GM21619 (cell line): Measurements from ENCODE around the gene RAPGEF2.

Source experiments
- ATAC-seq: cut with Tn5 transposase; IDR thresholded peaks from one replicate; pipeline ENCODE4 v1.9.1; 2021; ENCODE audit not compliant: unreplicated experiment

Gene RAPGEF2

DNA sequence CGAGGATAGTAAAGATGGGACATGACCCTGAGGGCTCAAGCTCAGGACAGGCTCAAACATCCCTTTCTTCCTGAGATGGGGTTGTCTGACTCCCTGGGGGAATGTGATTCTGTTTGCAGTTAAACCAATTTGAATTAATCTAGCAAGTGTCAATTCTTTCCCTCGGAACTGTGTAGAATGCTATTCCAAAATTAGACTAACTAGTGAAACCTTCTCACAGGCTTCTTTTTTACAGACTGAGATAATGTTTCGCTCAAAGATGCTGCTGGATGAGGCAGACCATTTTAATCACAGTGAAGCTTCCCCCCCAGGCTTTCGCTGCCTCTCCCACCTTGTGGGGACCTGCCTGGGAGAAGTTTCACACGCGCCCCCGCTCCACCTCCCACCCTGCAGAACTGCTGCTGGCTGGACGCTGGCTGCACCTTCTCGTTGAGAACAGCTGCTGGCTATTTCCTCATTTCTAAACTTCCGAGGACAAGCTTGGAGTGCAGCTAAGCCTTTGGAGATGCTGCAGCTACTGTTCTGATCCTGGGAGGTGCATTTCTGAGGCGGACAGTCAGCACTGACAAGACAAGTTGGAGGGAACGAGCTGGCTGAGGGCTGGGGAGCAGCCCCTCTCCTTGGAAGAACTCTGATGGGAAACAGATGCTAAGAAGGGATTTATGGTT is 297.8 kb downstream of the RAPGEF2 start:
- no peak for ATAC-seq

DNA sequence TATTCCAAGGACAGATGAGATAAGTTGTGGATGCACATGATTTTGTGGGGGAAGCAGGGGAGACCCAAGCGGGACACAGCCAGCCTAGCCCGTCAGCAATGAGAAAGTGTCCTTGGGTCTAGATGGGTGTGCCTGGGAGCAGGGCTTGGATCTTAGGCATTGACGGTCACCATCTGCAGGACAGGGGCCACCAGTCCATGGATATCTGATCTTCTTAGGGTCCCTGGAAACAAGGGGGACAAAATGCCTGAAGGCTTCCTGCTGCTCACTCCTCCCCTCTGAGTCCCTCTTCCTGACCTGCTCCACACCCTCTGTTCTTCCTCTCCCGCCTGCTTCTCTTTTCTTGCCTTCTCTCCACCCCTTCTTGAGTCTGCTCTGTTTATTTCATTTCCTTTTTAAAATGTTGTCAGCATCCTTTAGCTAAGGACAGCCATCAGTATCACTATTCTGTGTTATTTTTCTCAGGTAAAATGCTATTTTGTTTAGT is 298.4 kb downstream of the RAPGEF2 start:
- ATAC-seq, result no peak

DNA sequence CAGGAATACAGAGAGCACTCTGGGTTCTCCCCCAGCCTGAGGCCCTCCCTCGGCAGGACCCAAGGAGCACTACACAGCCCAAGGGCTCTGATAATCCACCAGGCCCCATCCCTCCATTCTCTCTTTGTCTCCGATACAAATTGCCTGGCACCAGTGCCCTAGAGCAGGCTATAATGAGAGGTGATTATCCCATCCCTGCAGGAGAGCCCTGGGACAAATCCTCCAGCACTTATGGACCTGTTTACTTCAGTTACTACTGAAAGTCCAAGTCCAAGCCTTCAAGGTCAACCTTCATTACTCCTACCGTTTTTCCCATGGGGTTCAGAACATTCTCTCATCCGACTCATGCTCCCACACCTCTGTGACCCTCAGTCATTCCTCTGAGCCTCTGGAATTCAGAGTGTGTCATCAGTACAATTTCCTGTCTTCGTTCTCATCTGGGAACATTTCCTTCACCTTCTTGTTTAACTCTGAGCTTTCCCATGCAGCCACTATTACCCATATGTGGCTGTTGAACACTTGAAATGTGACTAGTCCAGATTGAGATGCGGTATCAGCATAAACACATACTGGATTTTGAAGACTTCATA is 299.0 kb downstream of the RAPGEF2 start:
- no peak for ATAC-seq
